ENCODE measurements around the gene SCP2.
"Not testable (repeated sequence)": the region's sequence is repeated elsewhere in the genome, so short reads cannot be mapped to it uniquely, and the experiment has no call there.

The SCP2 gene

GRCh38 chr1:52916241-52916975 is 10.7 kb upstream of the SCP2 start:
- DNase-seq (ENCODE audit: low read depth in 3 of 3, low spot score in 1 of 3), result no peak

DNA sequence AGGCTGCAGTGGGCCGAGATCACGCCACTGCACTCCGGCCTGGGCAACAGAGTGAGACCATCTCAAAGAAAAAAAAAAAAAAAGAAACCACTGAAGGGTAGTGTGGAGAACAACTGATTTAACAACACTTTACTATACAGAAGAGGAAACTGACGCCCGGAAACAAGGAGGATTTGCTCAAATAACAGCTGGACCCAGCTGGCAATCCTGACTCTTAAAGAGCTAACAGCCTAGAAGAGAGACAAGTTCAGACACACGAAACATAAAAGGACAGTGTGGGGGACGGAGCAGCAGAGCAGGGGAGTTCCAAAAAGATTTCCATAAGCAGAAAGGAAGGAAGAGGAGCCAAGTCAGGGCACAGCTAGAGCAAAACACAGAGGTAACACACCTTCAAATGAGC is 9.9 kb upstream of the SCP2 start:
- no peak for DNase-seq (ENCODE audit: low read depth in 3 of 3, low spot score in 1 of 3)

- no peak for DNase-seq (ENCODE audit: low read depth in 3 of 3, low spot score in 1 of 3)
Measured at GRCh38 chr1:52917581-52917980, 9.5 kb upstream of the SCP2 start.

- DNase-seq (ENCODE audit: low read depth in 3 of 3, low spot score in 1 of 3), result no peak
Measured at GRCh38 chr1:52918201-52918600, 8.9 kb upstream of the SCP2 start.

- no peak for DNase-seq (ENCODE audit: low read depth in 3 of 3, low spot score in 1 of 3)
Measured at GRCh38 chr1:52919051-52919722, 7.9 kb upstream of the SCP2 start.

DNA sequence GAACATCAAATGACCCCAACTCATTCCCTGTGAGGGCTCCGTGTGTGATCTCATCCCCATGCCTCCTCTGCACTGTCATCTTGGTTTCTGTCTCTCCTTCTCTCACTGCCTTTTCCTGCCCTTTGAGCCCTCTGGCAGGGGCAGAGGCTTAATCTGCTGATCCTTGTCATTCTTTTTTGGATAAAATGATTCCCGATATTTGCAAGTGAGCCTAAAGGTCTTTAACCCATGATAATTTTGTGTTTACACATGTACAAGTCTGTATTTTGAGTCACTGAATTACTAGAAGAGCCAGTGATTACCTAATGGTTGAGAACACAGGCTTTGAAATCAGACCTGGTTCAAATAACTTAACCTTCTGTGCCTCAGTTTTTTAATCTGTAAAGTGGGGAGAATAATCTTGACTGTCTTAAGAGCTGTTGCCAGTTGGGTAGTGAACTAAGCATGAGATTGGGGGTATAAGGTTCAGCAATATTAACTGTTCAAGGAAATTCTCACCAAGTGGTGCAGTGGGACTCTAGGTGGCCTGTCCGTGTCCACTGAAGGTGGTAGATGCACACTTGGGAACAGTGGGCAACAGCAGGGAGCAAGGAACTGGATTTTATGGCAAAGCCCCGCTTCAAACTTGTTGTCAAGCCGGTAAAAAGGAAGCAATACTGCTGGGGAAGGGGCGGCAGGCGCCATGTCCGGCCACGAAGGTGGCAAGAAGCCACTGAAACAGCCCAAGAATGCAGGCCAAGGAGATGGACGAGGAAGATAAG is 7.2 kb upstream of the SCP2 start:
- no peak for DNase-seq (ENCODE audit: low read depth in 3 of 3, low spot score in 1 of 3)

DNA sequence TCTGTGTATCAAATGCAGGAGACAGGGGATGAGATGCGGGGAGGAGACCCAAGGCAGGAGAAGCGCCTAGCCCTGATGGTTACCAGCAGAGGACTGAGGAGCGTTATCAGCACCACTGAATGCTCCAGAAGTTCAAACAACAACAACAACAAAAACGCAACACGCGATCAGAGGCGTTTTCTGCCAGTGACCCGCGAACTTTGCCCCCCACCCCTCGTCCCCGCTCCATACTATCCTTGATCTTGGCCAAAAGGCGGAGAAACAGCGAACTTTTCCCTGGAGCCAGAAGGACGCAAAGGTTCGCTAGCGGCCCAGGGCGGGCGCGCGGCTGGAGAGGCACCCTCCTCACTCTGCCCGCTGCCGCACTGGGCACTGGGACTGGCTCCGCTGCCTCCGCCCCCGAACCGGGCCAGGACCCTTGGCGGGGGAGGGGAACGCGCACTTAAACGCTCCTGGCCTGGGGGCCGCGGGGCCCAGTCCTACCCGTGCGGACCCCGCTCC is 6.2 kb upstream of the SCP2 start:
- no peak for DNase-seq (ENCODE audit: low read depth in 3 of 3, low spot score in 1 of 3)

DNA sequence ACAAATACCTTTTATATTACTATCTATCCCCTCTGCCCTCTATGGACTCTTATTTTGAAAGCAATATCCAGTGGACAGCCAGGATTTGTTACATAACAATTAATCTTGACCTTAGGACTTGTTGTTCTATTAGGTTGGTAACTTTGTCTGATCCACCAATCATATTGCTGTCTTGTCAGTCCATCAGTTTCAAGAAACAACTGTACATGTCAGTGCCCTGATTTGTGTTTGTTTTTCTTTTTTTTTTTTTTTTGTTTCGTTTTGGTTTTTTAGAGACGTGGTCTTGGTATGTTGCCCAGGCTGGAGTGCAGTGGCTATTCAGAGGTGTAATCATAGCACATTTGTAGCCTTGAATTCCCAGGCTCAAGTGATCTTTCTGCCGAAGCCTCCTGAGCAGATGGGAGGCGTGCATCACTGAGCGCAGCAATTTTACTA is 1.5 kb upstream of the SCP2 start:
- no peak for DNase-seq (ENCODE audit: low read depth in 3 of 3, low spot score in 1 of 3)

DNA sequence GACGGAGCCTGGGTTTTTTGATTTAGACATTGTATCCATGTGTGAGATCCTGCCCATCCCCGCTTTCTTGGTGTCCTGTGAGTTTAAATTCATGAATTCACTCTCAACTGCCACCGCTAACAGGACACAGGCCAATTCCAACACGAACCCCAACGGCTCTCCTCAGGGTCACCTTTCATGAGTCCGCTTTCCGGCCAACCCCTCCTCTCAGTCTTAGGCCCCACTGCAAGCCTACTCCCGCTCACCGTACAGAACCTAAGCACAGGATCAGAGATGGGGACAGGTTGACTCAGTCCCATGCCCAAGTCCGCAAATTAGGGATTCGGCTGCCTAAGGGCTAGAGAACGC is 238 bp upstream of the SCP2 start:
- no peak for DNase-seq (ENCODE audit: low read depth in 3 of 3, low spot score in 1 of 3)

DNA sequence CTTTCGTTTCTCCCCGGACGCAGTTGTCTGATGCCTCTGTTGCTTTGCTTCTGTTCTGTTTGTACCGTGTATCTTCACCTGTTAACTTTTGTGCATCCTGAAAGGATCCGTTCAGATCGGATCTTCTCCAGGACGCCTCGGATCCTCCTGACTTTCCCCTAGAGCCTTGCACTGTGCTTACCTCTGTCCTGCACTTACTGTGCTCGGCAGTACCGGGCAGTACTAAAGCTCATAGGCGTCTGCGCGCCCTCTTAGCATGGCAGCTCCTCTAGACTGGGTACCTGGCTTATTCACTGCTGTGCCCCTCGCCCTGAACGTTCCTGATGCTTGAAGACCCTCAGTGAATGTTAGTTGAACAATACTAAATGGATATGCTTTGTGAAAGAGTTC is 934 bp downstream of the SCP2 start:
- DNase-seq (ENCODE audit: low read depth in 3 of 3, low spot score in 1 of 3), result no peak

DNA sequence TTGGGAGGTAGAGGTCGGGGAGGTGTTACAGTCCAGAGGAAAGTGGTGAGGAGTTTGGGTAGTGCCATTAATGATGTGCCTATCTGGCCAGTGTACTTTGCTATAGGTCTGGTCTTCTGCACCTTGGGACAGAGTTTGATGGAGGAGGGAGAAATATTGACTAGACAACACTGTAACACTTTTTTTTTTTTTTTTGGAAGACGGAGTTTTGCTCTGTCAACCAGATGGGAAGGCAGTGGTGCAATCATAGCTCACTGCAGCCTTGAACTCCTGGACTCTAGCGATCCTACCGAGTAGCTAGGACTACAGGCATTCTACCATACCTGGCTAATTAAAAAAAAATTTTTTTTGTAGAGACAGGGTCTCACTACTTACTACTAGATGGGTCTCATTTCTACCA is 1.9 kb downstream of the SCP2 start:
- no peak for DNase-seq (ENCODE audit: low read depth in 3 of 3, low spot score in 1 of 3)

DNA sequence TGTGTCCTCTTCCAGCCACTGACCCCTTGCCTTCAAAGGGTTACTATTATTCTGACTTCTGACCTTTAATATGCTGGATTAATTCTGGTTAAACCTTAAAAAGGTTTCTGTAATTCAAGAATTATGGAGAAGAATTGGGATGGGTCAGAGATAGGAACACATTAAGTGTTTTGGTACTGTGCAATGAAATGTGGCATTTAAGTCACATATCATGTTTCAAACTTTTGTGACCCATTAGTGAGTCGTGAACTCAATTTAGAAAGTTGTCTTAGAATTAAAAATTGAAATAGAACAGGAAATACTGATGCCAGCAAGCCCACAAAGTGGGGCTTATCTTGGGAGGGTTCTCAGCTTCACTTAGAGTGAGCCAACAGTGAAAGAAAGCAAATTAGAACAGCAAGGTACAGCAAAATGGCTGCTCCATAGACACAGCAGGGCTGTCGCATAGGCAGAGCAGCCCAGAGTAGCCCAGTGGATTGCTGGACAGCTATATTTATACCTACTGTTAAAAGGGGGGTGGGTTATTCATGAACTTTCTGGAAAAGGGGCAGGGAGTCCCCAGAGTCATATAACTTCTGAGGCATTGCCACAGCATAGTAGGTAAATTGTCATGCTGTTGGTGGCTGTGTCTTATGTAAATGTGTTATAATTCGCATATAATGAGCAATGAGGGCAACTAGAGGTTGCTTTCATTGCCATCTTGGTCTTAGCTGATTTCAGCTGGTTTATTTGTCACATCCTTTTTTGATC is 10.5 kb downstream of the SCP2 start:
- DNase-seq (ENCODE audit: low read depth in 3 of 3, low spot score in 1 of 3), result no peak

DNA sequence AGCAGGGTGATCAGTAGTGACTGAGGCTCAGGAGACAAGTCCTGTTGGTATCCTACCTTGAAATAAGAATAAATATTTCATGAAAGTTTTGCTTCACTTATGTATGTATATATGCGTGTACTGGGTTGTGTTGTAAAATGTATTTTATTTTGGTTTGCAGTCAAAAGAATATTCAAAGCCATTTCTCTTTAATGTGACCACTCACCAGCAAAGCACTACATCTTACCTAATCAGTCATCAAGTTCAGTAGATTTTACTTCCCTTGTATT is 11.0 kb downstream of the SCP2 start:
- no peak for DNase-seq (ENCODE audit: low read depth in 3 of 3, low spot score in 1 of 3)

DNA sequence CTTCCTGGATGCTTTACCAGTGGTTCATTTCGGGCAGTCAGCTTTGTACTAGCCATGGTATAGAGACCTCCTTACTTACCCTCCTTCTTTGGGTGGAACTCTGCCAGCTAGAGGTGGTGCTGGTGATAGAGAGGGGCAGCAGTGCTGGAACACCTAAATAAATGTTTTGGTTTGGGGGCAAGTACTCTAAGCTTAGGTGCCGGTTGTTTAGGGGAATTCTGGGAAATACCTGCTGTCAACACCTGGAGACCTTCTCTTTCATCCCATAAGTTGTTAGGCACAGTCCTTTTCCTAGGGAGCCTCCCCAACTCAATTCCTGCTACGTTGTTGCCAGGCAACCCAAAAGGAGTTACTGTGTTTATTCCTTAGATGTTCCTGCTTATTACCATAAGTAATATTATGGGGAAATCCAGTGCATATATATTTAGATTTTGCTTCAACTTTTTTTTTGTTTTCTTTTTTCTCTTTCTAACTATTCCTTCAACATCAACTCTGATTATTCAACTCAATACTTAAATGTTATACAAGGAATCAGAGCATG is 16.9 kb downstream of the SCP2 start:
- DNase-seq (ENCODE audit: low read depth in 3 of 3, low spot score in 1 of 3), result no peak

GRCh38 chr1:52944566-52944965 is 17.5 kb downstream of the SCP2 start:
- DNase-seq (ENCODE audit: low read depth in 3 of 3, low spot score in 1 of 3), result no peak

- DNase-seq (ENCODE audit: low read depth in 3 of 3, low spot score in 1 of 3), result no peak
Measured at GRCh38 chr1:52947490-52947889, 20.4 kb downstream of the SCP2 start.

DNA sequence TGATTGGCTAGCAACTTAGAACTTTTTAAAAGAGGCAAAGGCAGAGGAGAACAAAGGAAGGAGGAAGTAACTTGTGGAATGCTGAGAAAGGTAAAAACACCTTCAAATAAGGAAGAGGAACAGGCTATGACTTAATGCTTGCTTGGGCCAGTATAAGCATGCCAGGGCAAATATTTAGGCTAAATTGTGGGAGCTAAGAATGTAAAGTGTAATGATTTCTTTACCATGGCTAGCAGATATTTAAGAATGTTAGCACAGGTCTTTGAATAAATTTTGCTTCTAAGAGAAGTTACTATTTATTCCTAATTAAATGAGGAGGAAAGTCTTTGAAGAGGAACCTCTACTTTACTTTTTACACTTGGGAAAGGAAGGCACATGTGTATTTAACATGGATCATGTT is 22.5 kb downstream of the SCP2 start:
- not testable (repeated sequence) for DNase-seq (ENCODE audit: low read depth in 3 of 3, low spot score in 1 of 3)

GRCh38 chr1:52952112-52952511 is 25.0 kb downstream of the SCP2 start:
- no peak for DNase-seq (ENCODE audit: low read depth in 3 of 3, low spot score in 1 of 3)

- no peak for DNase-seq (ENCODE audit: low read depth in 3 of 3, low spot score in 1 of 3)
Measured at GRCh38 chr1:52955129-52955970, 28.3 kb downstream of the SCP2 start.

DNA sequence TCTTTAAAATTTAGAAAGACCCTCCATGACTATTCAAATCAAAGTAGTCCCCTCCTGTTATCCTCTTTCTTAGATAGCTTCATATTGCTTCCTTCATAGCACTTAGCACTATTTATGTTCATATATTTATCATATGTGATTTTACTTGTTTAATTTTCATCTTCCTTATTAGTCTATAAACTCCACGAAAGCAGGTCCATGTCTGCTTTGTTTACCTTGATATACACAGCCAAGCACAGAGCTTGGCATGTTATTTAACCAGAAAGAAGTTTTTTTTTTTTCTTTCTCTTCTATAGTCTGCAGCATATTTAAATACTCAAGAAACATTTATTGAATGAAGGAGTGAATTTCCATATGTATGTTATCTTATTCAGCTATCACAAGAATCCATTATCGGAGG is 36.0 kb downstream of the SCP2 start:
- DNase-seq (ENCODE audit: low read depth in 3 of 3, low spot score in 1 of 3), result no peak

DNA sequence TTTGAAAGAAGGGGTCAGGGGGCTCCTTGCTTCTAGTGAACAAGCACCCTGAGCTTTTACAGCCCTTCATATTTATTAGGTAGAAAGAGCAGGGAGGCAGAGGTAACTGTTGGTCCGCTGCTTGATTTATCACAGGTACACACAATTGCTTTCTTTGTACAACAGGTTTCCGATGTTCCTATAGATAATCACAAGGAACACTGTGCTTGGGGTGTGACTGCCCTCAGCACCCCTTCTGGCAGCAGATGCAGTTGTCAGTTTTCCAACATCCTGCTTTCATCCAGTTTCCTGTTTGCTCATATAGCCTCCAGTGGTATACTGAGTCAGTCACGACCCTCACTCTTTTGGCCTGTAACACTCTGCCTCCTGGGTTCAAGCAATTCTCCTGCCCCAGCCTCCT is 40.6 kb downstream of the SCP2 start:
- no peak for DNase-seq (ENCODE audit: low read depth in 3 of 3, low spot score in 1 of 3)
